CD4-positive, alpha-beta T cell treated with Interferon gamma for 1 hour (primary cell): ENCODE data around the gene EPB41L4A.

ENCODE experiments used
- DNase-seq: peaks from one replicate; pipeline ENCODE4 v3.0.0-alpha.2; 2020

Gene EPB41L4A

DNA sequence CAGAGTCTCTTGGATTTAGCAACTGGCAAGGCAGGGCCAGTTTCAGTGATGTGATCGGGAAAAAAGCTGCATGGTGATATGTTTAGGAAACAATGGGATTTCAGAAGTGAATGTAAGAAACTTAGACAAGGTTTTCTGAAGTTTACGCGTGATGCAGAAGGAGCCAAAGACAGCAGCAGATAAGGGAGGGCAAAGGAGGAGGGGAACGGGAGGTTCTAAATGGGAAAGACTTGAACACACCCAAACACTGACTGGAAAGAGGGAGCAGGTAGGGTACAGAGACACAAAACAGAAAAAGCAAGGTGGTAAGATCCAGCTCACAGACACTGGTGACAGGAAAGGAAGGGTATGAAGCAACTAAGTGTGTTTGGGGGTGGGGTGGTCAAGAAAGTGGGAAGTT, 115.4 kb downstream of the EPB41L4A start:
- DNase-seq: no peak

DNA sequence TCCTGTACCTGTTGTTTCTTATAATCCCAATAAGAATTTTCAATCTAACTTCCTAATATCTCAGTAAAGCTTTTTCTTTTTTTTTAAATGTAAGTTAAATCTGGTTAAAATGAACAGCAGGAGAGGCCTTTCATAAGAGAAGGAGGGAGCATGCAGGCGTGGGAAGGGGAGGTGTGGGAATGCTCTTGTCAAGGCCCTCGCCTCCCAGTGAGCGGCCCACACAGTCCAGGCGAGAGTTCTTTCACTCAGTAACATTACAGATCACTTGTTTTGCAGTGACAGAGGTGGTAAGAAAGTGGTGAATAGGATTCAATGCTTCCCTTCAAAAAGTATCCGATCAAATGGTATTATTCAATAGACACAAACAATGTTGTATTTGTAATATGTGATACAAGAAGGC, 125.0 kb downstream of the EPB41L4A start:
- DNase-seq: no peak

GRCh38 chr5:112293587-112293986, 125.5 kb downstream of the EPB41L4A start:
- no peak for DNase-seq

DNA sequence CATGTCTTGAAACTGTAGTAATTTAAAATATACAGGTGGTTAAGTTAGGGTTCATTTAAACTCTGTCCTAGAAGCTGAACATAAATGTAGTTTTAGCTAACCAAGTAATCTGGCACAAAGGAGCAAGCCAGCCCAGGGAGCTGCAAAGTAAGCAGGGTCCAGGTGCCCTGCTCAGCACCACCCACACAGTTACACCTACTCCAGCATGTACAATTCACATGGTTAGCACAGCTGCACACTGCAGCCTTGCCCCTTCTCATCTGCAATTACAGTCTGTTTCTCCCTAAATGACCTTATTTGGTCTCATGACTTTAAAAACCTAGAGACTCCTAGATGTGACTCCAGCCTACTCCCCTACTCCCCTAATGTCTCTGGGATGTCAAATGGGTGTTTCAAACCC, 128.4 kb downstream of the EPB41L4A start:
- no peak for DNase-seq

- no peak for DNase-seq
Measured at GRCh38 chr5:112289465-112289864, 129.6 kb downstream of the EPB41L4A start.

DNA sequence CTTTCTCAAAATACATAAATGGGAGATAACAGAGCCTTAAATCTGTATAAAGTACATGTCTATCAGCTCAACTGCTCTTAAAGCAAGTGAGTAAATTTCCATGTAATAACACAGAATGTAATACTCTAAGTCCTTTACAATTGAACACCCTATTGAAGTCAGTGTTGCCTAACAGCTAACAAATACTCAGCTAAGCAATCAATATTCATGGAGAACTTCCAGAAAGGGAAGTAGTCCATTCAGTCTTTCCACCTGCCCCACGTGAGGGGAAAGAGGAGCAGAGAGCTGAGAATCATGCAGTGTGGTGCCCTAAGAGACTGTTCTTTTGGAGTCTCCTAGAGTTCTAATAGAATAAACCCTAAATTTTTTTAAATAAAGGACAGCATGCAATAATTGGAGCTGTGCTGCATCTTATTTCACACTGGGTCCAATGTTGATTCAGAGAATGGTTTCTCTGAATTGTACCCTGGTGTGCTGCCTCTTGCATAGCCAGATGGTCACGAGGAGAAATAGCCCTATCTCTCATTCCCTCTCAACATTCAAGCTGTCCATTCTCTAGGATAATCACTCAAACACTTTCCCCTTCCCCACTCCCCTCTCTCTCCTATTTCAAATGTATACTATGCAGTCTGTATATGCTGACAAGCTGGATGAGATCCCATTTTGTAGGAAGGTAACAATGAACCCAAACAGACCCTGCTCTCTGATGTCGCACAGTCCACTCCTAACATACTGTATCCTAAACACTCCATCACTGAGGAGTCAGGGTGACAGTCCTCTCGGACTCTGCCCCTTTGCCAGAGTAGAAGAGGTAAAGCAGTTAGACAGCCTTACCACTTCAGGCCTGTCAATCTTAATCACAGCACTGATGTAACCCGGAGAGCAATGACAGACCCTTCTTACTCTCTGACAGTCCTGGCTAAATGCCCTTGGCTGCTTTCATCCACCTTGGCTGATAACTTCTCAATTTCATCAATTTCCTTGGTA, 134.8 kb downstream of the EPB41L4A start:
- DNase-seq: no peak

DNA sequence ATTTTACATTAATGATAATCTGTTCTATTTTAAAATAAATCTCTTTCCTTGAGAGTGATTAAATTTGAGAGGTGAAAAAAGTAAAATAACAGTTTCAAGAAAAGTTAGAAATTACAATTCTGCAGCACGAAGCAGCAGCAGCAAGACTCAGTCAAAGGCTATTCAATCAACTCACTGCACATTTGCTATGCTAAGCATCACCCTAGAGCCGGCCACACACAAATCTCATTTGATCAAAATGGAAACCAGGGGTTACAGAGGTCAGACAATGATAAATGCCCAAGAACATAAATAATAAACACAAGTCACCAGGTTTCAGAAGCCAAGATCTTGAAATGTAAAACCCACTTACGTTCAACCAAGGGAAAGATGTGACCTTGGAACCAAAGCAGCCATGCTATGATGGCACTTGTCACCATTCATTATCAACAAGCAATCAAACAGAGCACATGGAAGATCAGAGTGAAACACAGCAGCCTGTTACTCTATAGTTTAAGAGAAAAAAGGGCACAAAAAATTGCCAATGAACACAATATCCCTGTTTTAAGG, 136.0 kb downstream of the EPB41L4A start:
- DNase-seq: no peak

GRCh38 chr5:112279082-112279481, 140.0 kb downstream of the EPB41L4A start:
- no peak for DNase-seq

DNA sequence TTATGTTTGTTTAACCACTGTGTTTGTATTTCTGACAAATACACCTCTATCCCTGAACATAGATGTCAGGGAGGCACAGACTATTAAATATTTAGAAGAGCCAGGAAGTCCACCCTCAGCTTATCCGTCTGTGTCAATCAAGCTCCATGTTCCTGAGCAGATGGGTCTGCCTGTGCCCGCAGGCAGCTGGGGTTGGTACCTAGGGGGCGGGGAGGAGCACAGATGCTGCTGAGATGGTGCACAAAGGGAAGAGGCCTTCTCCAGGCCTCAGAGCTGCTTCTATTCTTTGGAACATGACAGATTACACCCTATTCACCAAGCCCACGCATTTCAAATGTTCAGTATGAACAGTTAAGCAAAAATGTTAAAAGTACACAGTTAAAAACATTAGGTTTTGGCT, 142.1 kb downstream of the EPB41L4A start:
- DNase-seq: no peak

DNA sequence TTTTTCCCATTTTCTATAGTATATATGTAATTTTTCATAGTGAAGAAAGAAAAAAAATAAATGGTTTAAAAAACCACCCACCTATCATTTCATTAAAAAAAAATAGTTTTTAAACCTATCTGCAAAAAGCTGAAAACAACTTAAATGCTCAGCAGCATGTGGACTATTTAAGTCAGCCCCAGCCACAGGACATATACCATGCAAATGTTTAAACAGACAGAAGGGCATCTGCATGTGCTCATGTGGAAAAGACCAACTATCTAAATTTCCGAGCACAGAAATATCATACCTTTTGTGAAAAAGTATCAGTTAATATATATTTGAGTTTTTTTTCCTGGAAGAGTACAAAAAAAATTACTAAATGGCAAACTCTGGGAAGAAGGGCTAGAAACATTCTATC, 143.4 kb downstream of the EPB41L4A start:
- DNase-seq: no peak

- DNase-seq: no peak
Measured at GRCh38 chr5:112270299-112271293, 148.5 kb downstream of the EPB41L4A start.

DNA sequence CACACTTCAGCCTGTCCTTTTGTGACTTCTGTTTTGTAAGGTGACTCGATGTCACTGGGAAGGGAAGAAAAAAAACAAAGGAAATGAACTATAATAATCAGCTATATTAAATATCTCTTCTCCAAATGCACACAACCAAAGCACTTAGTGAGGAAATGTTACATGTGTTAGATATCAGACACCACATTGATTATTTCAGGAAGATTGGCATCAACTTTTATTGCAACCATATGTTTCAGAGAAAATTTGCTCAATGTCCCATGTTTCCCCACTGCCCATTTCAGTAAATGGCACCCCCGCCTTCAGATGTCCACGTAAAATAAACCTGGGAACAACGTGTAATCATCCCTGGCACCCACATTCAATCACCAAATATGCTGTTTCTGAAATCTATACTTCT, 151.8 kb downstream of the EPB41L4A start:
- no peak for DNase-seq

- DNase-seq: no peak
Measured at GRCh38 chr5:112264666-112265065, 154.4 kb downstream of the EPB41L4A start.

DNA sequence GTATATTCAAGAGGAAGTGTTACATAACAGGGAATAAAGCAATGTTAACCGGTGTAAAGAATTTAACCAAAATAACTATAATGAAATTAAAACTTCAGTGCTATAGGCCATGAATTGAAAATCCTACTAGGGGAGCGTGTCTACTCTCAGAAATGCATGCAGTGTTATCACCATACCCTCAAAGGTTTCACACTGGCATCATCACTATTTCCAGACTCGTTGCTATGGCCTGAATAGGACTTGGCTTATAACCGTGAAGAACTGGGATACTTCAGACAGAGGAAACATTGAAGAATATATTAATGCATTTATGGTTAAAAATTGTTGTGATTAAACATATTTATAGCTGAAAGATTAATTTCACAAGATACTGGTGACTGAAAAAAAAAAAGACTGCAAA, 154.9 kb downstream of the EPB41L4A start:
- DNase-seq: no peak

DNA sequence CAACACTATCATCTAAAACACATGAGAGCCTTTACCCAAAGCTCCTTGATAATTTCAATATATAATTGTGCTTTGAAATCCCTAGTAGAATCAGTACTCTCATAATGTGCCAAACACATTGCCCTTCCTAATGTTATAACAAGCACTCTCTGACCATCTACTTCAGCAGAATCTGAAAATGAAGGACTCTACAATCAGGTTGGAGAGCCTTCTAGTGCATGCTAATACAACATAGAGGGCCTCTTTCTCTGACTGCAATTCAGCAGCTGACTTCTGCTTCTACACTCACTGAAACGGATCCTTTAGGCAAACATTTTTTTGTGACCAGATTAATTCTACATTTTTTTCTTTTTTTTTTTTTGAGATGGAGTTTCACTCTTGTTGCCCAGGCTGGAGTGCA, 155.6 kb downstream of the EPB41L4A start:
- no peak for DNase-seq

DNA sequence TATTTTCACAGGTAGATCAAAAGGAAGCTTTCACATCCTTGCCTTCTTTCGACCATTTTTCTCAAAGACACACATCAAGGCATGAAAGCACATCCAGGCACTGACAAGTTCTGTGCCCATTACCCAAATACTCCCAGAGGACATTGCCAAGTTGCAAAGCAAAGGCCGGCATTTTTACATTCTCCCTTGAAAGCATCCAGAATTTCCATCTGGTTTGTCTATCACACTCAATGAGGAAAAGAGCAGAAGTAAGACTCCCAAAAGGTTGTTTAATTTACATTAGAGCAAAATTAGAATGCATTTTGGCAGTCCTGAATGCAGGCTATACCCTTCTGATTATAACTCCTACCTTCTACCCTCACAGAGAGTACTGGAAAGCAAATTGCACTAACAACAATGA, 160.5 kb downstream of the EPB41L4A start:
- no peak for DNase-seq

GRCh38 chr5:112257976-112258375, 161.1 kb downstream of the EPB41L4A start:
- DNase-seq: no peak

GRCh38 chr5:112257005-112257404, 162.1 kb downstream of the EPB41L4A start:
- DNase-seq: no peak

DNA sequence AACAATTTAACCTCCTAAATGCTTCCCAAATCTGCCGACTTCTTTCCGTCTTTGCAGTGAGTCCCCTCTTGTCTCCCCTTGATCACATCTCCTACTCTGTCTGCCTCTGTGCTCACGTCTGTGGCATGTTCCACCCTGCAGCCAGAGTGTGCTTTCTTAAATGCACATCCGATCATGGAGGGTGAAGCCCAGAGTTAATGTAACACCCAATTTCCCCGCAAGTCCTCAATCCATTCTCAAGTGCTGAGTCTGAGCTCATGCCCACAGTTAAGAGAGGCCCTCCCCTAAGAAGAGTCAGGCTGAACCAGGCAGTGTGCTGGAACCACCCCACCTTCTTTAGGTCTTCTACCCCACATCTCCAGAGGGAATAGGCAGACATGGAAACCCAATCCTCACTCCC, 164.8 kb downstream of the EPB41L4A start:
- DNase-seq: no peak

DNA sequence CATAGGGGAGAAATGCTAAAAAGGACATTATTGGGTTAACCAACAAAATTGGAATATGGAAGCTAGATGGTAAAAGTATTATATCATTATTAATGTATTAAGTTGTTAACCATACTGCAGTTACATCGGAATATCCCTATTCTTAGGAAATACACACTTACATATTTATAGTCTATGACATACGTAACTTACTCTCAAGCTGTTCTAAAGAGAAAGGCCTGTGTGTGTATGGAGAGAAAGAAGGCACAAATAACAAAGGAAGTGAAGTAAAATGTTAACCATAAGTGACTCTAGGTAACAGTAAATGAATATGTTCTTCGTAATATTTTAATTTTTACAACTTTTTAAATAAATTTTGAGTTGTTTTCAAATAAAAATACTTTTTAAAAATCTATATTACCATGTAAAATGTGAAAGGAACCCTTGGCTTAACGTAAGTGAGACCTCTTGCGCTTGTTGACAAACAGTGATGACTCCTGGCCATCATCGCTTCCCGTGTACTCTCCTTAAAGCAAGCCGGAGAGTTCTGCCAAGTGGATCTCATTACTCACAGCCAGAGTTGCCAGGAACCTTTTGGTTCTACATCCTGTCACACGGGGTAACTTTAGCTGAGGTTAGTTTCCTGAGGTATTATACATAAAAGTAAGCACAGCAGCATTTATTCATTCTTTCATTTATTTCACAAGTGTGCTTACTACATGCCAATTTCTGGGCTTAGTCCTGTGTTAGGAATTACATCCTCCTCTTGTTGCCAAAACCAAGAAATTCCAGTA, 165.4 kb downstream of the EPB41L4A start:
- no peak for DNase-seq

- DNase-seq: no peak
Measured at GRCh38 chr5:112250551-112250950, 168.5 kb downstream of the EPB41L4A start.

DNA sequence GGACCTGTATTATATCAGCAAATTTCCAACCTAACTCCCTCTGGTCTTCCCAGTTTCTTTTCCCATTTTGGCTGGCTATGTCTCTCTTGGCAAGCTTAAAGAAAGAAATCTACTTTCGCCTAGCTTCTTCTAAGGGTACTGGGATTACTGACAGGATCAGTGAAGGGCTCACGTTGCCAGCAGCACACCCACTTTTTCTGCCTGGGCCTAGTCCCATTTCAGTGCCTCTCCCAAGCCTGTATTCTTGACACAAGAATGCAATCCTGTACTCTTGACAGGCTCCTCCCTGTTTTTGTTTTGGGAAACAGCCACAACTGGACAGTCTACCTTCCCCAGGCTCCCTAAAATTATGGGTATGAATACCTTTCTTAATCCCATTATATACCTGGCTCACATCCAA, 170.5 kb downstream of the EPB41L4A start:
- no peak for DNase-seq
